Stomach (tissue), 9 donors: Measurements from ENCODE around the gene YBEY. TPM values are rescaled to one million over a fixed set of nuclear protein-coding genes. Genes with fewer than 3 reads are reported as not detected.

ENCODE experiments used
- DNase-seq, 2 donors: peaks; one replicate each; pipeline versions ENCODE4 v3.0.0 to v3.0.0-alpha.2; 2013 to 2019
- H3K27ac ChIP-seq, 5 donors: fragments of 200-600 bp in 4 of 5; sonication (generic) in 4 of 5; one replicate each; pipeline ENCODE4 v1.5.1; 2013 to 2019; ENCODE audit warnings: mild to moderate bottlenecking in 1 of 5, moderate library complexity in 1 of 5
- H3K27me3 ChIP-seq, 3 donors: fragments of 200-600 bp; sonication (generic); one replicate each; pipeline ENCODE4 v1.5.1; 2017 to 2019; ENCODE audit warnings: mixed run types in 1 of 3
- H3K36me3 ChIP-seq, 4 donors: fragments of 200-600 bp; sonication (generic); 1 replicate in 3 of 4; 2 replicates in 1 of 4; pipeline ENCODE4 v1.5.1; 2016 to 2019
- H3K4me1 ChIP-seq, 4 donors: fragments of 200-600 bp; sonication (generic); one replicate each; pipeline ENCODE4 v1.5.1; 2016 to 2019
- H3K4me3 ChIP-seq, 4 donors: fragments of 200-600 bp; sonication (generic) in 3 of 4; one replicate each; pipeline ENCODE4 v1.5.1; 2016 to 2019; ENCODE audit warnings: mild to moderate bottlenecking in 1 of 4
- H3K9me3 ChIP-seq, 4 donors: fragments of 200-600 bp; sonication (generic); one replicate each; pipeline ENCODE4 v1.5.1; 2016 to 2019
- EP300 ChIP-seq: sonication (generic); formaldehyde crosslinking; IDR thresholded peaks from one replicate; pipeline ENCODE4 v1.6.1; 2017; ENCODE audit warnings: antibody characterized with exemption
- POLR2A ChIP-seq, 4 donors: fragments of 450-650 bp; IDR thresholded peaks; one replicate each; pipeline ENCODE4 v1.6.1; 2016; ENCODE audit warnings: antibody characterized with exemption in 4 of 4, control low read depth in 2 of 4, mild to moderate bottlenecking in 1 of 4, moderate library complexity in 1 of 4
- POLR2AphosphoS5 ChIP-seq, 3 donors: sonication (generic); formaldehyde crosslinking; IDR thresholded peaks; one replicate each; pipeline ENCODE4 v1.6.1; 2016; ENCODE audit warnings: antibody characterized with exemption in 3 of 3
- WGBS, 5 donors: extraction: QIAGEN DNeasy Blood & Tissue Kit in 3 of 5; methylation state at CpG; one replicate each; pipeline versions ENCODE4 v1.1.5 to v1.1.7; 2013 to 2018; 5-methylcytosine and 5-hydroxymethylcytosine counted together
- intact Hi-C: fragments of 100-400 bp; cut with DNase I; formaldehyde crosslinking; loops from one replicate; pipeline ENCODE4 v1.15.1; 2023; ENCODE audit warnings: low total_unique reads
- polyA plus RNA-seq, 3 donors: library from polyadenylated mRNA; stranded (reverse); fragments of 200-250 nt; gene quantifications; one replicate each; pipeline ENCODE4 v1.2.3, GENCODE V29; 2013
- total RNA-seq, 5 donors: library from RNA; depleted of rRNA; stranded (reverse); fragments of >200 nt; gene quantifications; one replicate each; pipeline versions ENCODE4 v1.1.0 to v1.2.3, GENCODE V29; 2014 to 2016
- TF ChIP-seq, protein P1 (sequence below), 7 experiments: fragments of 450-650 bp in 4 of 7; fragments of 200-600 bp in 3 of 7; sonication (generic) in 3 of 7; IDR thresholded peaks; one replicate each; pipeline ENCODE4 v1.5.1; 2016 to 2019; ENCODE audit warnings: antibody characterized with exemption in 7 of 7, control low read depth in 2 of 7, mild to moderate bottlenecking in 1 of 7
- donor health status: healthy with polysubstance abuse.
- donor health status: Bipolar disorder and iron deficiency.
- donor health status: healthy.

Gene YBEY
- total and polyA plus RNA-seq, 8 donors = 1.0 to 22.0 (median 12.9) TPM

DNA sequence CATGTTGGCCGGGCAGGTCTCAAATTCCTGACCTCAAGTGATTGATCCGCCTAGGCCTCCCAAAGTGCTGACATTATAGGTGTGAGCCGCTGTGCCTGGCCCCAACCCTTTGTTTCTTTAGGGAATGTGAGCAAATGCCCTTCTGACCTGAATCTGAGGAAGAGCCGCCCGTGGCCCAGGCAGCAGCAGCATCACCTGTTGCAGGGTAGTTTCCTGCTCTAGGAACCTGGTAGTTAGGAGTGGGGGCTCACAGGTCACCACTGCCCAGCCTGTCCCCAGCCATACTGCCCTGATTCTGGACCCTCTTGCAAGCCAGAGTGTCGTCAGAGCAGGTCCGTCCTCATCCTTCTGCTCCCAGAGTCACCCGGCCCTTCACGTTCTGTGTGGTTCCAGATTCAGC, 13.0 kb downstream of the YBEY start:
- 83 to 95% (median 85%) methylated on average over 9 of the region's 9 CpGs for WGBS, 5 donors
- no peak overlapping the region for H3K27ac ChIP-seq
- peaks cover 11 to 35% (median 30%) of the 10 kb centered on the region in 4 donors for H3K4me1 ChIP-seq
- DNase-seq = no peak
- H3K9me3 ChIP-seq = no peaks in the 10 kb centered on the region
- H3K27me3 ChIP-seq = peaks cover 0 to 27% (median 10%) of the 10 kb centered on the region in 3 donors
- intact Hi-C loops = no loop called here
- TF ChIP-seq POLR2A (IDR thresholded peaks at IDR 0.05) (no peak), EP300 (no peak), POLR2AphosphoS5 (IDR thresholded peaks at IDR 0.05) (no peak)
- TF ChIP-seq, protein P1, sequence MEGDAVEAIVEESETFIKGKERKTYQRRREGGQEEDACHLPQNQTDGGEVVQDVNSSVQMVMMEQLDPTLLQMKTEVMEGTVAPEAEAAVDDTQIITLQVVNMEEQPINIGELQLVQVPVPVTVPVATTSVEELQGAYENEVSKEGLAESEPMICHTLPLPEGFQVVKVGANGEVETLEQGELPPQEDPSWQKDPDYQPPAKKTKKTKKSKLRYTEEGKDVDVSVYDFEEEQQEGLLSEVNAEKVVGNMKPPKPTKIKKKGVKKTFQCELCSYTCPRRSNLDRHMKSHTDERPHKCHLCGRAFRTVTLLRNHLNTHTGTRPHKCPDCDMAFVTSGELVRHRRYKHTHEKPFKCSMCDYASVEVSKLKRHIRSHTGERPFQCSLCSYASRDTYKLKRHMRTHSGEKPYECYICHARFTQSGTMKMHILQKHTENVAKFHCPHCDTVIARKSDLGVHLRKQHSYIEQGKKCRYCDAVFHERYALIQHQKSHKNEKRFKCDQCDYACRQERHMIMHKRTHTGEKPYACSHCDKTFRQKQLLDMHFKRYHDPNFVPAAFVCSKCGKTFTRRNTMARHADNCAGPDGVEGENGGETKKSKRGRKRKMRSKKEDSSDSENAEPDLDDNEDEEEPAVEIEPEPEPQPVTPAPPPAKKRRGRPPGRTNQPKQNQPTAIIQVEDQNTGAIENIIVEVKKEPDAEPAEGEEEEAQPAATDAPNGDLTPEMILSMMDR (IDR thresholded peaks at IDR 0.05) = no peak
- peaks cover 0 to 24% (median 14%) of the 10 kb centered on the region in 4 donors for H3K36me3 ChIP-seq
- no peak overlapping the region for H3K4me3 ChIP-seq

GRCh38 chr21:46301759-46302158, 15.6 kb downstream of the YBEY start:
- no peak overlapping the region for H3K4me3 ChIP-seq
- no peak for DNase-seq
- H3K9me3 ChIP-seq = no peaks in the 10 kb centered on the region
- WGBS, 5 donors = 96 to 98% (median 97%) methylated on average over 11 to 14 of the region's 14 CpGs
- H3K27ac ChIP-seq = no peak overlapping the region
- H3K27me3 ChIP-seq = peaks cover 0 to 14% (median 10%) of the 10 kb centered on the region in 3 donors
- peaks cover 0 to 36% (median 21%) of the 10 kb centered on the region in 4 donors for H3K36me3 ChIP-seq
- H3K4me1 ChIP-seq = peaks cover 11 to 15% (median 14%) of the 10 kb centered on the region in 4 donors
- intact Hi-C loops = no loop called here
- no peak for TF ChIP-seq EP300
- no peak for TF ChIP-seq POLR2A (IDR thresholded peaks at IDR 0.05)
- TF ChIP-seq POLR2AphosphoS5 (IDR thresholded peaks at IDR 0.05) = no peak
- TF ChIP-seq, protein P1 (IDR thresholded peaks at IDR 0.05) = no peak

- intact Hi-C loops = no loop called here
- H3K36me3 ChIP-seq = peaks cover 0 to 60% (median 28%) of the 10 kb centered on the region in 4 donors
- no peaks in the 10 kb centered on the region for H3K9me3 ChIP-seq
- TF ChIP-seq, protein P1 (IDR thresholded peaks at IDR 0.05) = no peak
- TF ChIP-seq EP300 = no peak
- no peak for TF ChIP-seq POLR2A (IDR thresholded peaks at IDR 0.05)
- no peak for TF ChIP-seq POLR2AphosphoS5 (IDR thresholded peaks at IDR 0.05)
- DNase-seq = no peak
- H3K27me3 ChIP-seq = no peaks in the 10 kb centered on the region
- WGBS, 5 donors = 88 to 99% (median 96%) methylated on average over 5 of the region's 5 CpGs
- H3K4me1 ChIP-seq = no peaks in the 10 kb centered on the region
- no peak overlapping the region for H3K4me3 ChIP-seq
- H3K27ac ChIP-seq = no peak overlapping the region
Observed at GRCh38 chr21:46304437-46304836, 18.3 kb downstream of the YBEY start.

- intact Hi-C loops = no loop called here
- WGBS, 5 donors = 83 to 92% (median 90%) methylated on average over 11 of the region's 11 CpGs
- DNase-seq = peak in 1 of 2 donors; percentile 81
Observed at GRCh38 chr21:46304955-46305354, 18.8 kb downstream of the YBEY start.

More at GRCh38 chr21:46304955-46305354, 18.8 kb downstream of the YBEY start:
- Histone ChIP-seq H3K4me3 (no peak overlapping the region), H3K27ac (no peak overlapping the region), H3K4me1 (no peaks in the 10 kb centered on the region), H3K36me3 (peaks cover 0 to 65% (median 30%) of the 10 kb centered on the region in 4 donors), H3K9me3 (no peaks in the 10 kb centered on the region), H3K27me3 (no peaks in the 10 kb centered on the region)
- no peak for TF ChIP-seq POLR2A (IDR thresholded peaks at IDR 0.05)
- TF ChIP-seq POLR2AphosphoS5 (IDR thresholded peaks at IDR 0.05) = no peak
- TF ChIP-seq EP300 = no peak
- TF ChIP-seq, protein P1 (IDR thresholded peaks at IDR 0.05) = no peak
